OCI-LY1 (cell line): ENCODE data around the gene CMIP.

Source experiments
- H2AFZ ChIP-seq: fragments of 200-600 bp; sonication (generic), shearing (Covaris generic); 2 replicates; pipeline ENCODE4 v1.6.0; 2014; ENCODE audit warnings: antibody characterized with exemption, mild to moderate bottlenecking, low read length
- H3F3A ChIP-seq: fragments of 200-600 bp; sonication (generic), shearing (Covaris generic); 2 replicates; pipeline ENCODE4 v1.6.0; 2014; ENCODE audit warnings: mild to moderate bottlenecking, antibody characterized with exemption, low read length, moderate library complexity; ENCODE audit not compliant: insufficient read depth
- H3K27ac ChIP-seq: fragments of 200-600 bp; sonication (generic); 2 replicates; pipeline ENCODE4 v1.5.1; 2014; ENCODE audit warnings: low read length, mixed run types, mild to moderate bottlenecking, low read depth; ENCODE audit not compliant: poor library complexity, severe bottlenecking
- H3K27me3 ChIP-seq: fragments of 200-600 bp; sonication (generic); 2 replicates; pipeline ENCODE4 v1.6.0; 2014; ENCODE audit warnings: antibody characterized with exemption, mild to moderate bottlenecking, low read length, moderate library complexity; ENCODE audit not compliant: insufficient read depth
- H3K36me3 ChIP-seq: fragments of 200-600 bp; sonication (generic); 2 replicates; pipeline ENCODE4 v1.6.1; 2014; ENCODE audit warnings: mild to moderate bottlenecking, antibody characterized with exemption, low read length, moderate library complexity, mixed read lengths; ENCODE audit not compliant: insufficient read depth
- H3K4me1 ChIP-seq: fragments of 200-600 bp; sonication (generic); 2 replicates; pipeline ENCODE4 v1.5.1; 2014; ENCODE audit warnings: mild to moderate bottlenecking, low read length, moderate library complexity; ENCODE audit not compliant: insufficient read depth, severe bottlenecking
- H3K4me2 ChIP-seq: fragments of 200-600 bp; sonication (generic), shearing (Covaris generic); 2 replicates; pipeline ENCODE4 v1.6.1; 2014; ENCODE audit warnings: low read length
- H3K4me3 ChIP-seq: fragments of 200-600 bp; sonication (generic); 2 replicates; pipeline ENCODE4 v1.5.1; 2014; ENCODE audit warnings: low read length, low read depth, mild to moderate bottlenecking, mixed read lengths; ENCODE audit not compliant: poor library complexity, severe bottlenecking
- H3K79me2 ChIP-seq: fragments of 200-600 bp; shearing (Covaris generic); 2 replicates; pipeline ENCODE4 v1.6.1; 2016; ENCODE audit warnings: mixed run types, low read length, mixed read lengths; ENCODE audit not compliant: insufficient read depth
- H3K9ac ChIP-seq: fragments of 200-600 bp; sonication (generic), shearing (Covaris generic); 2 replicates; pipeline ENCODE4 v1.6.1; 2014; ENCODE audit warnings: mild to moderate bottlenecking, low read length, mixed read lengths
- H3K9me2 ChIP-seq: fragments of 200-600 bp; sonication (generic), shearing (Covaris generic); 2 replicates; pipeline ENCODE4 v1.6.1; 2014; ENCODE audit warnings: low read depth, mild to moderate bottlenecking, low read length, mixed read lengths
- H3K9me3 ChIP-seq: fragments of 200-600 bp; shearing (Covaris generic); 2 replicates; pipeline ENCODE4 v1.6.1; 2014; ENCODE audit warnings: low read length, mixed read lengths
- H4K20me1 ChIP-seq: fragments of 200-600 bp; sonication (generic), shearing (Covaris generic); 2 replicates; pipeline ENCODE4 v1.6.0; 2016; ENCODE audit warnings: mild to moderate bottlenecking, low read length; ENCODE audit not compliant: insufficient read depth
- CTCF ChIP-seq: fragments of 200-600 bp; sonication (generic), shearing (Covaris generic); IDR thresholded peaks from 2 replicates; pipeline ENCODE4 v1.5.1; 2017; ENCODE audit warnings: mild to moderate bottlenecking, antibody characterized with exemption, low read length, moderate library complexity, mixed read lengths
- EZH2 ChIP-seq: fragments of 200-600 bp; sonication (generic), shearing (Covaris generic); IDR thresholded peaks from 2 replicates; pipeline ENCODE4 v1.8.0; 2017; ENCODE audit warnings: borderline replicate concordance, mixed run types, mild to moderate bottlenecking, antibody characterized with exemption, low read length, moderate library complexity, mixed read lengths

Gene CMIP

GRCh38 chr16:81676883-81677737 lies 232.5 kb downstream of the CMIP start:
- Histone ChIP-seq H3K36me3 (peaks cover 74% of the 10 kb centered on the region), H3K9ac (no peak overlapping the region), H3K27ac (no peak overlapping the region)

DNA sequence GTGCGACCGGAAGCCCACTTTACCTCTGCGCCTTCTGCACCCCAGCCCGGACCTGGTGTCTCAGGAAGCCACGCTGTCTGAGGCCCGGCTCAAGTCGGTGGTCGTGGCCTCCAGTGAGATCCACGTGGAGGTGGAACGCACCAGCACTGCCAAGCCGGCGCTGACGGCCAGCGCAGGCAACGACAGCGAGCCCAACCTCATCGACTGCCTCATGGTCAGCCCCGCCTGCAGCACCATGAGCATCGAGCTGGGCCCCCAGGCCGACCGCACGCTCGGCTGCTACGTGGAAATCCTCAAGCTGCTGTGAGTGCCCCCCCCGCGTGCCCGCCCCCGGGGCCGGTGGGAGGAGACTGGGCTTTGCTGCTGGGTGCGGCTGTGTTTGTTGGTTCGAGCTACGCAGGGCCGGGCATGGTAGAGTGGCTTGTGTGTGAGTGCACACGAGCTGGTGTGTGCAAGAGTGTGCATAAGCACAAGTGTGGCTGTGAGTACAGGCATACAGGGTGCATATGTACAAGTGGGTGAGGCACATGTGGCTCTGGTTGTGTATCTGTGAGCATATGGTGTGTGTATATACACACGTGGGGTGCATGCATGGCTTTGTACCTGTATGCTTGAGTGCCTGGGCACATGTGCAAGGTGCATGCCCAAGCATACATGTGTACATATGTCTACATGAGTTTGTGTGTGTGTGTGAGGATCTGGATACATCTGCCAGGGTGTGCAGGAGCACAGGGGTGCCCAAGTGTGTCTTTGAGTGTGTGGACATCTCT lies 233.9 kb downstream of the CMIP start:
- H3K27me3 ChIP-seq = no peaks in the 10 kb centered on the region
- TF ChIP-seq EZH2 (no peak), CTCF (no peak)
- no peak overlapping the region for H3K4me2 ChIP-seq
- no peaks in the 10 kb centered on the region for H3K9me3 ChIP-seq
- H3K36me3 ChIP-seq = peaks cover 65% of the 10 kb centered on the region
- no peaks in the 10 kb centered on the region for H3K9me2 ChIP-seq
- H3K9ac ChIP-seq = no peak overlapping the region
- no peaks in the 10 kb centered on the region for H3F3A ChIP-seq
- no peaks in the 10 kb centered on the region for H4K20me1 ChIP-seq
- no peak overlapping the region for H3K4me3 ChIP-seq
- H3K27ac ChIP-seq = no peak overlapping the region
- H2AFZ ChIP-seq = no peak overlapping the region
- H3K79me2 ChIP-seq = no peaks in the 10 kb centered on the region
- no peaks in the 10 kb centered on the region for H3K4me1 ChIP-seq

More at GRCh38 chr16:81676883-81677737, 232.5 kb downstream of the CMIP start:
- Histone ChIP-seq H3K4me2 (no peak overlapping the region), H2AFZ (no peak overlapping the region), H3K9me2 (no peaks in the 10 kb centered on the region), H3K4me1 (no peaks in the 10 kb centered on the region), H3K4me3 (no peak overlapping the region), H3F3A (no peaks in the 10 kb centered on the region), H3K79me2 (no peaks in the 10 kb centered on the region), H3K27me3 (no peaks in the 10 kb centered on the region), H4K20me1 (no peaks in the 10 kb centered on the region), H3K9me3 (no peaks in the 10 kb centered on the region)
- TF ChIP-seq EZH2 (no peak), CTCF (no peak)

- Histone ChIP-seq H3K27me3 (no peaks in the 10 kb centered on the region), H3K27ac (no peak overlapping the region), H3F3A (no peaks in the 10 kb centered on the region), H3K4me2 (no peak overlapping the region), H3K4me3 (no peak overlapping the region), H3K4me1 (no peaks in the 10 kb centered on the region), H3K9me3 (no peaks in the 10 kb centered on the region), H3K9me2 (no peaks in the 10 kb centered on the region), H3K79me2 (no peaks in the 10 kb centered on the region), H2AFZ (no peak overlapping the region), H4K20me1 (no peaks in the 10 kb centered on the region), H3K9ac (no peak overlapping the region), H3K36me3 (peaks cover 61% of the 10 kb centered on the region)
- TF ChIP-seq CTCF = no peak
Observed at GRCh38 chr16:81679721-81680430, 235.3 kb downstream of the CMIP start.
